ENCODE data around the gene ANKRD40CL. TPM values are rescaled to one million over a fixed set of nuclear protein-coding genes. Genes with fewer than 3 reads are reported as not detected.

Gene ANKRD40CL
- total RNA-seq, 1 donor from 2014 or later = not detected

- Histone ChIP-seq H3K9me3 (no peaks in the 10 kb centered on the region), H3K27me3 (no peaks in the 10 kb centered on the region), H3K4me1 (peaks cover 20% of the 10 kb centered on the region), H3K4me3 (no peak overlapping the region), H3K27ac (no peak overlapping the region), H3K36me3 (no peaks in the 10 kb centered on the region)
- intact Hi-C loops (cut with DNase I) = no loop called here
- no peak for DNase-seq (ENCODE audit: extremely low spot score in 2 of 2)
- TF ChIP-seq POLR2A (IDR thresholded peaks at IDR 0.05) (no peak), POLR2AphosphoS5 (IDR thresholded peaks at IDR 0.05; ENCODE audit: insufficient read depth in 1 of 2, low read depth in 1 of 2) (no peak), CTCF (IDR thresholded peaks at IDR 0.05) (no peak)
Measured at GRCh38 chr17:50790618-50791017, 23.3 kb upstream of the ANKRD40CL start.

- no peak for TF ChIP-seq POLR2A (IDR thresholded peaks at IDR 0.05)
- TF ChIP-seq POLR2AphosphoS5 (IDR thresholded peaks at IDR 0.05; ENCODE audit: insufficient read depth in 1 of 2, low read depth in 1 of 2) = no peak
- no peak for TF ChIP-seq CTCF (IDR thresholded peaks at IDR 0.05)
- Histone ChIP-seq H3K27ac (peak overlapping the region; percentile 34), H3K4me3 (no peak overlapping the region), H3K36me3 (no peaks in the 10 kb centered on the region), H3K27me3 (no peaks in the 10 kb centered on the region), H3K9me3 (no peaks in the 10 kb centered on the region), H3K4me1 (peaks cover 30% of the 10 kb centered on the region)
- DNase-seq (ENCODE audit: extremely low spot score in 2 of 2) = no peak
- intact Hi-C loops (cut with DNase I) = loop anchor here (5.0 kb wide), 1 partner anchor 55 kb away; no protein-coding TSS in a partner anchor
Measured at GRCh38 chr17:50787106-50787505, 19.8 kb upstream of the ANKRD40CL start.

- Histone ChIP-seq H3K27ac (peak overlapping the region; percentile 34), H3K27me3 (no peaks in the 10 kb centered on the region), H3K4me1 (peaks cover 30% of the 10 kb centered on the region), H3K36me3 (no peaks in the 10 kb centered on the region), H3K4me3 (no peak overlapping the region), H3K9me3 (no peaks in the 10 kb centered on the region)
- intact Hi-C loops (cut with DNase I) = loop anchor here (5.0 kb wide), 1 partner anchor 56 kb away; no protein-coding TSS in a partner anchor
- TF ChIP-seq POLR2AphosphoS5 (IDR thresholded peaks at IDR 0.05; ENCODE audit: insufficient read depth in 1 of 2, low read depth in 1 of 2) = no peak
- no peak for TF ChIP-seq CTCF (IDR thresholded peaks at IDR 0.05)
- no peak for TF ChIP-seq POLR2A (IDR thresholded peaks at IDR 0.05)
- no peak for DNase-seq (ENCODE audit: extremely low spot score in 2 of 2)
Measured at GRCh38 chr17:50785946-50786570, 18.7 kb upstream of the ANKRD40CL start.

- Histone ChIP-seq H3K4me1 (peaks cover 30% of the 10 kb centered on the region), H3K27ac (peak overlapping the region; percentile 34), H3K36me3 (no peaks in the 10 kb centered on the region), H3K9me3 (no peaks in the 10 kb centered on the region), H3K27me3 (no peaks in the 10 kb centered on the region), H3K4me3 (no peak overlapping the region)
- no peak for TF ChIP-seq POLR2A (IDR thresholded peaks at IDR 0.05)
- peak in 1 of 2 donors; percentile 53 for TF ChIP-seq POLR2AphosphoS5 (IDR thresholded peaks at IDR 0.05; ENCODE audit: insufficient read depth in 1 of 2, low read depth in 1 of 2)
- intact Hi-C loops (cut with DNase I) = loop anchor here (5.0 kb wide), 1 partner anchor 57 kb away; no protein-coding TSS in a partner anchor
- no peak for DNase-seq (ENCODE audit: extremely low spot score in 2 of 2)
Measured at GRCh38 chr17:50785126-50785525, 17.8 kb upstream of the ANKRD40CL start.

GRCh38 chr17:50783905-50784304 lies 16.6 kb upstream of the ANKRD40CL start:
- intact Hi-C loops (cut with DNase I) = no loop called here
- TF ChIP-seq POLR2AphosphoS5 (IDR thresholded peaks at IDR 0.05; ENCODE audit: insufficient read depth in 1 of 2, low read depth in 1 of 2) (no peak), CTCF (IDR thresholded peaks at IDR 0.05) (no peak), POLR2A (IDR thresholded peaks at IDR 0.05) (no peak)
- peaks cover 30% of the 10 kb centered on the region for H3K4me1 ChIP-seq
- no peaks in the 10 kb centered on the region for H3K27me3 ChIP-seq
- H3K9me3 ChIP-seq = no peaks in the 10 kb centered on the region
- no peak overlapping the region for H3K4me3 ChIP-seq
- no peaks in the 10 kb centered on the region for H3K36me3 ChIP-seq
- H3K27ac ChIP-seq = no peak overlapping the region
- DNase-seq (ENCODE audit: extremely low spot score in 2 of 2) = no peak
